ENCODE results near the gene PRKCE. TPM values are rescaled to one million over a fixed set of nuclear protein-coding genes. Genes with fewer than 3 reads are reported as not detected.

PRKCE gene
- polyA plus RNA-seq, 3 donors = 1.3 to 7.7 (median 2.3) TPM

DNA sequence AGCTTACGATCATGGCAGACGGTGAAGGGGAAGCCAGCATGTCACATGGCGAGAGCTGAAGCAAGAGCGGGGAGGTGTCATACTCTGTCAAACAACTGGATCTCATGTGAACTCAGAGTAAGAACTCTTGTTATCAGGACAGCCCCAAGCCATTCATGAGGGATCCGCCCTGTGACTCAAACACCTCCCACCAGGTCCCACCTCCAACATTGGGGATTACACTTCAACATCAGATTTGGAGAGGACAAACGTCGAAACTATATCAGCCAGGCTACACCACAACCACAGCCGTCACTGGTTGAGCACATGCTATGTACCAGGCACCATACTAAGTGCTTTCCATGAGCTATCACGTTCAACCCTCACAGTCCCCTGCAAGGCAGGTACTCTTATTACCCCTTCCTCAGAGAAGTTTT, 293.8 kb downstream of the PRKCE start:
- TF ChIP-seq CTCF (IDR thresholded peaks at IDR 0.05) = no peak
- peaks cover 7% of the 10 kb centered on the region for H3K4me1 Mint-ChIP-seq
- peak overlapping the region in 1 of 7 donors; percentile 10 for H3K27ac Mint-ChIP-seq
- H3K9me3 ChIP-seq (replicated peaks in 1 of 2; ENCODE audit: control insufficient read depth in 1 of 2, insufficient read depth in 1 of 2, low read length in 2 of 2) = no peaks in the 10 kb centered on the region
- H3K4me3 Mint-ChIP-seq = no peak overlapping the region
- peaks cover 10% of the 10 kb centered on the region for H4K20me1 ChIP-seq (ENCODE audit: insufficient read depth, low read length)
- intact Hi-C loops (cut with micrococcal nuclease) = loop anchor here in 1 of 2 donors (5.0 kb wide), 1 partner anchor 153 kb away; no protein-coding TSS in a partner anchor
- no peaks in the 10 kb centered on the region for H3K4me1 ChIP-seq (ENCODE audit: control insufficient read depth in 1 of 2, insufficient read depth in 2 of 2, low read length in 2 of 2)
- H3K36me3 ChIP-seq (replicated peaks in 1 of 2; ENCODE audit: control insufficient read depth in 1 of 2, insufficient read depth in 2 of 2, low read length in 2 of 2) = no peaks in the 10 kb centered on the region
- peaks cover 5 to 9% of the 10 kb centered on the region in 2 donors for H3K36me3 Mint-ChIP-seq
- no peak overlapping the region for H3K4me2 ChIP-seq (replicated peaks; ENCODE audit: extremely low read depth, low read length, poor library complexity, severe bottlenecking)
- H3K27ac ChIP-seq (ENCODE audit: low read depth in 1 of 2, low read length in 2 of 2) = no peak overlapping the region
- no peak overlapping the region for H3K9ac ChIP-seq (ENCODE audit: insufficient read depth, low read length, poor library complexity, severe bottlenecking)
- H3K27me3 ChIP-seq (ENCODE audit: control insufficient read depth in 2 of 2, insufficient read depth in 2 of 2, low read length in 2 of 2) = no peaks in the 10 kb centered on the region
- H3K9me3 Mint-ChIP-seq = peaks cover 0 to 4% (median 0%) of the 10 kb centered on the region in 7 donors
- H3K4me3 ChIP-seq (replicated peaks in 1 of 3; ENCODE audit: low read depth in 2 of 3, low read length in 3 of 3) = no peak overlapping the region
- H3K27me3 Mint-ChIP-seq (ENCODE audit: low read depth in 3 of 3) = peaks cover 0 to 2% (median 0%) of the 10 kb centered on the region in 3 donors
- H2AFZ ChIP-seq (ENCODE audit: insufficient read depth, low read depth, low read length, poor library complexity, severe bottlenecking) = no peak overlapping the region
- DNase-seq = no peak
- H3K79me2 ChIP-seq (ENCODE audit: insufficient read depth, low read length) = no peaks in the 10 kb centered on the region
- 50% methylated on average over 4 of the region's 9 CpGs for WGBS (ENCODE audit: insufficient coverage)

GRCh38 chr2:45946023-45946422, 294.5 kb downstream of the PRKCE start:
- H3K4me3 Mint-ChIP-seq = no peak overlapping the region
- Histone ChIP-seq H3K79me2 (ENCODE audit: insufficient read depth, low read length) (no peaks in the 10 kb centered on the region), H3K36me3 (replicated peaks in 1 of 2; ENCODE audit: control insufficient read depth in 1 of 2, insufficient read depth in 2 of 2, low read length in 2 of 2) (no peaks in the 10 kb centered on the region)

More at GRCh38 chr2:45946023-45946422, 294.5 kb downstream of the PRKCE start:
- Histone ChIP-seq H3K27me3 (ENCODE audit: control insufficient read depth in 2 of 2, insufficient read depth in 2 of 2, low read length in 2 of 2) (no peaks in the 10 kb centered on the region), H4K20me1 (ENCODE audit: insufficient read depth, low read length) (peaks cover 10% of the 10 kb centered on the region), H3K4me2 (replicated peaks; ENCODE audit: extremely low read depth, low read length, poor library complexity, severe bottlenecking) (no peak overlapping the region), H3K4me1 (ENCODE audit: control insufficient read depth in 1 of 2, insufficient read depth in 2 of 2, low read length in 2 of 2) (no peaks in the 10 kb centered on the region), H3K4me3 (replicated peaks in 1 of 3; ENCODE audit: low read depth in 2 of 3, low read length in 3 of 3) (no peak overlapping the region), H3K9me3 (replicated peaks in 1 of 2; ENCODE audit: control insufficient read depth in 1 of 2, insufficient read depth in 1 of 2, low read length in 2 of 2) (no peaks in the 10 kb centered on the region), H2AFZ (ENCODE audit: insufficient read depth, low read depth, low read length, poor library complexity, severe bottlenecking) (no peak overlapping the region), H3K9ac (ENCODE audit: insufficient read depth, low read length, poor library complexity, severe bottlenecking) (no peak overlapping the region), H3K27ac (ENCODE audit: low read depth in 1 of 2, low read length in 2 of 2) (no peak overlapping the region)
- peaks cover 0 to 4% (median 0%) of the 10 kb centered on the region in 7 donors for H3K9me3 Mint-ChIP-seq
- H3K27me3 Mint-ChIP-seq (ENCODE audit: low read depth in 3 of 3) = peaks cover 0 to 2% (median 0%) of the 10 kb centered on the region in 3 donors
- peaks cover 7% of the 10 kb centered on the region for H3K4me1 Mint-ChIP-seq
- no peak for DNase-seq
- 100% methylated on average over 1 of the region's 3 CpGs for WGBS (ENCODE audit: insufficient coverage)
- peaks cover 5 to 8% of the 10 kb centered on the region in 2 donors for H3K36me3 Mint-ChIP-seq
- no peak for TF ChIP-seq CTCF (IDR thresholded peaks at IDR 0.05)
- H3K27ac Mint-ChIP-seq = no peak overlapping the region
- intact Hi-C loops (cut with micrococcal nuclease) = loop anchor here in 1 of 2 donors (5.0 kb wide), 1 partner anchor 154 kb away; no protein-coding TSS in a partner anchor
